Activated CD8-positive, alpha-beta T cell treated with anti-CD3 and anti-CD28 coated beads, Interleukin-2, amount 10 ng/mL, durations not matched to agents 7 days and 5 days (primary cell): Measurements from ENCODE around the gene PRKAG2. TPM values are rescaled to one million over a fixed set of nuclear protein-coding genes. Genes with fewer than 3 reads are reported as not detected.
"Not testable (repeated sequence)": the region's sequence is repeated elsewhere in the genome, so short reads cannot be mapped to it uniquely, and the experiment has no call there.

Source experiments
- ATAC-seq: fragments of 150-1000 bp; cut with Tn5 transposase; one replicate; pipeline ENCODE4 v1.10.0; 2021; ENCODE audit warnings: moderate library complexity
- CTCF ChIA-PET: fragments of 350-600 bp; sonication (Branson Sonifier 250); formaldehyde crosslinking; loops from one replicate; lab custom pipeline; 2021; ENCODE audit warnings: antibody characterized with exemption; lab: Charles Lee
- POLR2A ChIA-PET: fragments of 350-600 bp; sonication (Branson Sonifier 250); formaldehyde crosslinking; loops from one replicate; lab custom pipeline; 2021; ENCODE audit warnings: antibody characterized with exemption; lab: Charles Lee
- DNase-seq: peaks from one replicate; pipeline ENCODE4 v3.0.0-alpha.2; 2020
- H3K27ac Mint-ChIP-seq: one replicate; pipeline ENCODE4 v1.8.0; 2021; ENCODE audit warnings: mild to moderate bottlenecking, mixed read lengths
- H3K27me3 Mint-ChIP-seq: one replicate; pipeline ENCODE4 v1.8.0; 2021; ENCODE audit warnings: low read depth, mixed read lengths
- H3K36me3 Mint-ChIP-seq: one replicate; pipeline ENCODE4 v1.8.0; 2021; ENCODE audit warnings: low read depth, mixed read lengths
- H3K4me1 Mint-ChIP-seq: one replicate; pipeline ENCODE4 v1.8.0; 2021; ENCODE audit warnings: low read depth, mixed read lengths
- H3K4me3 Mint-ChIP-seq: one replicate; pipeline ENCODE4 v1.8.0; 2021; ENCODE audit warnings: mild to moderate bottlenecking, mixed read lengths
- H3K9me3 Mint-ChIP-seq: one replicate; pipeline ENCODE4 v1.8.0; 2022; ENCODE audit warnings: mixed read lengths; ENCODE audit not compliant: insufficient read depth
- total RNA-seq, 2 experiments: library from RNA; stranded (reverse); gene quantifications; one replicate each; pipeline ENCODE4 v1.2.3, GENCODE V29; 2021

The PRKAG2 gene
- total RNA-seq, 2 experiments from 2014 or later = 23.6 to 28.3 TPM

DNA sequence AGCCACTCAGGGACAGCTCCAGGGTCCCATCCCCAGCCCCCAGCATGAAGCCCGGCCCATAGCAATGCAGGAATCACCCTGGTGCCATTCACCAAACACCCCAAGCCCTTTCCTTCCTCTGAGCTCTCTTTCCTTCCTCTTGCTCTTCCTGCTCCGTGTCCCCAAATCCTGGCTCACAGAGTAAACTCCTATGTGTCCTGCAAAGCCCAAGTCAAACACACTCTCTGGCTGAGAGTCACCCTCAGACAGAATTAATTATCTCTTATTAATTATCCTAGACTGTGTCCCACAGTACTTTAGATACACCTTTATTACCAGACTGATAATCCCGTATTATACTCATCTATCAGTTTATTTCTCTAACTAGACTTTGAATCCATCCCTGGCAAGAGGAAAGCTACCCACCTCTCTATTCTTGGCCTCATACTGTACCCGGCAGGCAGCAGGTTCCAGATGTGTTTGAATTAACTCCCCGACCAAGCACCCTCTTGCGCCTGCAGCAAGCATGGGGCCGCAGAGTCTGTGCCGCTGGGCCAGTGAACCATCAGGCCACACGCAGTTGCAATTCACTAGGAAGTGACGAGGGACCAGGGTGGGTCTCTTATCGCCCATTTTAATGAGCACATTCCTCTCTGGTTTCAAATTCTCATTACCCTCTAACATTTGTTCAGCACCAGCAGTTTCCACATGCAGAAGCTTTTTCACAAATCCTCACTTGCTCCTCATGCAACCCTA, 86.7 kb downstream of the PRKAG2 start:
- H3K9me3 Mint-ChIP-seq = no peaks in the 10 kb centered on the region
- ChIA-PET CTCF (interaction anchor here (1.5 kb wide), 1 partner anchor 30 kb away, joined by 6 read pairs; no protein-coding TSS in a partner anchor), POLR2A (interaction anchor here (0.6 kb wide), 1 partner anchor 529 kb away, joined by 3 read pairs; no protein-coding TSS in a partner anchor)
- no peaks in the 10 kb centered on the region for H3K27me3 Mint-ChIP-seq
- peaks cover 9% of the 10 kb centered on the region for H3K4me1 Mint-ChIP-seq
- DNase-seq (no peak), ATAC-seq (no peak)
- no peak overlapping the region for H3K4me3 Mint-ChIP-seq
- no peak overlapping the region for H3K27ac Mint-ChIP-seq
- H3K36me3 Mint-ChIP-seq = no peaks in the 10 kb centered on the region

DNA sequence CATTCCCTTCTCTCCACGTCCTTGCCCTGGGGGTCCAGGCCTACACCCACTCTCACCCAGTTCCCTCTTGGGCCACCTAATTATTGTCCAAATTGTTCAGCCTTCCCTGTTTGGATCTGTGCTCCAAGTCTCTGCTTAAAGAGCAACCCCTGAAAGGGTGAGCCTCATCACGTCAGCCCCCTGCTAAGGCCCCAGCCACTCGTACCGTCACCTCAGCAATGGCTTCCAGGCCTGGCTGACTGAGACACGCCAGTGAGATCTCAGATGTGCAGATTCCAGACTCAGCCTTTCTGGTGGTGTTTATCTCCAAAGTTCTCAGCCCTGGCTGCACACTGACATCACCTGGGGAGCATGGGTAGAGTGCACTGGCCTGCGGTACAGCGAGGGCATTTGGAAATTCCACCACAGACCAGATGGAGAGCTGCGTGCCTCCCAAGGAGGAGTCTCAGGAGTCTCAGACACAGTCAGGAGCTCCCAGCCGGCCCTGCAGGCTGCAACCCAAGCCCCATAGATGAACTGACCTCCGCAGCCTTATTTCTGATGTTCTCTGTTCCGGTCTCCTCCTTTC, 87.5 kb downstream of the PRKAG2 start:
- Mint-ChIP-seq H3K4me1 (peaks cover 9% of the 10 kb centered on the region), H3K9me3 (no peaks in the 10 kb centered on the region), H3K4me3 (no peak overlapping the region), H3K36me3 (no peaks in the 10 kb centered on the region), H3K27ac (no peak overlapping the region), H3K27me3 (no peaks in the 10 kb centered on the region)
- CTCF ChIA-PET = no interaction called here
- DNase-seq = no peak
- no peak for ATAC-seq
- POLR2A ChIA-PET = interaction anchor here (0.6 kb wide), 1 partner anchor 528 kb away, joined by 3 read pairs; no protein-coding TSS in a partner anchor

DNA sequence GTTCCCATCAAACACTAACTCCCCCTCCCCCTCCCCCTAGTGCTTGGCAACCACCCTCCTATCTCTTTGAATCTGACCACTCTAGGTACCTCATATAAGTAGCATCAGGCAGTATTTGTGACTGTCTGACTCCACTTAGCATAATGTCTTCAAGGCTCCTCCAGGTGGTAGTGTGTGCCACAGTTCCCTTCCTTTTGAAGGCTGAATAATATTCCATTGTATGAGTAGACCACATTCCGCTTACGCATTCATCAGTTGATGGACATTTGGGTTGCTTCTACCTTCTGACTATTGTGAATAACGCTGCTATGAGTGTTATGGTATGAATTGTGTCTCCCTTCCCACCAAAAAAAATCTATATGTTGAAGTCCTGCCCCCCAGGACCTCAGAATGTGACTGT, 89.6 kb downstream of the PRKAG2 start:
- DNase-seq = no peak
- ChIA-PET POLR2A (no interaction called here), CTCF (no interaction called here)
- no peak overlapping the region for H3K27ac Mint-ChIP-seq
- no peaks in the 10 kb centered on the region for H3K36me3 Mint-ChIP-seq
- no peaks in the 10 kb centered on the region for H3K27me3 Mint-ChIP-seq
- H3K4me3 Mint-ChIP-seq = no peak overlapping the region
- no peaks in the 10 kb centered on the region for H3K9me3 Mint-ChIP-seq
- H3K4me1 Mint-ChIP-seq = peaks cover 18% of the 10 kb centered on the region
- no peak for ATAC-seq

DNA sequence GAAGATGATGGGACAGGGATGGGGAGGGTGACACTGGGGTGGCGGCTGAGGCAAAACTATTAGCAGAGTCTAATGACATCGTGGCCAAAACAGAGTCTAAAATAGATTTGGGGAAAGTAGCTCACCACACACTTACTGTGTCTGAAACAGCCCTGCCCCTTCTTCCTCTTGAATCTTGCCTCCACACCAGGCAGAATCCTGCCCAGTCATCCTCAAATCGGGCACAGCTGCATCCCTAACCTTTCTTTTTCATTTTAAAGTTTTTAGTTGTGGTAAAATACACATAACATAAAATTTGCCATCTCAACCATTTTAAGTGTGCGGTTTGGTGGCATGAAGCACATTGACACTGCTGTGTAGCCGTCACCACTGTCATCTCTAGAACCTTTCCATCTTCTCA, 90.0 kb downstream of the PRKAG2 start:
- H3K27ac Mint-ChIP-seq = no peak overlapping the region
- no peak overlapping the region for H3K4me3 Mint-ChIP-seq
- no peaks in the 10 kb centered on the region for H3K36me3 Mint-ChIP-seq
- no peaks in the 10 kb centered on the region for H3K27me3 Mint-ChIP-seq
- CTCF ChIA-PET = no interaction called here
- H3K4me1 Mint-ChIP-seq = peaks cover 19% of the 10 kb centered on the region
- DNase-seq (no peak), ATAC-seq (no peak)
- POLR2A ChIA-PET = no interaction called here
- H3K9me3 Mint-ChIP-seq = no peaks in the 10 kb centered on the region

DNA sequence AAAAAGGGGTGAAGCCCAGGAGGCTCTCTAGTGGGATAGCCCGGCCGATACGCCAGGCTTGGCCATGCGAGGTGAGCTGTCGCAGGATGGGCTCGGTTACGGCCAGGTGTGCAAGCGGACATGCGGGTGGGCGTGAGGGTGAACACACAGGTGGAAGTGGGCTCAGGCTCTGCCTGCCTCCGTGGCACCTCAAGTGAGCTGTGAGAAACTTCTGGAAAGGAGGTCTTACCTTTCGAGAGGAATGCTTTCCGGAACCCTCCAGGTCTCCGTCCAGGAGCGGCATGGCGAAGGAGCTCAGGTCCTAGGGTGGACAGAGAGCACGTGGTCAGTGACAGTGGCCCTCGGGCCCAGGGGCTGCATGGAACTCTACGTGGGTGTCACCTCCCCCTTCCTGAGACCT, 90.7 kb downstream of the PRKAG2 start:
- DNase-seq = no peak
- H3K27ac Mint-ChIP-seq = no peak overlapping the region
- H3K4me3 Mint-ChIP-seq = no peak overlapping the region
- ChIA-PET POLR2A (no interaction called here), CTCF (no interaction called here)
- no peaks in the 10 kb centered on the region for H3K9me3 Mint-ChIP-seq
- H3K27me3 Mint-ChIP-seq = no peaks in the 10 kb centered on the region
- ATAC-seq = no peak
- H3K4me1 Mint-ChIP-seq = peaks cover 19% of the 10 kb centered on the region
- H3K36me3 Mint-ChIP-seq = no peaks in the 10 kb centered on the region

DNA sequence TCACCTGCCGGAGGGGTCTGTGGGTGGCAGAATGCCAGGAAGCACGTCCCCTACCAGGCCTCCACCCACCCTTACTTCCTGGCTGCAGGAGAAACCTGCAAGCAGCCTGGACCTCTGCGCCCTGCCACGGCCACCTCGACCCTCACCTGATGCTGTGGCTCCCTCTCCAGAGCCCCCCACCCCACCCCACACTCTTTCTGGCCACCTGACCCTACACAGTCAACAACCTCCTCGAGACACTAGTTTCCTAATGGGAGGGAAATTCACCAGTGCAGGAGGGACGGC, 91.3 kb downstream of the PRKAG2 start:
- CTCF ChIA-PET = no interaction called here
- DNase-seq (no peak), ATAC-seq (no peak)
- no peaks in the 10 kb centered on the region for H3K27me3 Mint-ChIP-seq
- no peaks in the 10 kb centered on the region for H3K36me3 Mint-ChIP-seq
- no peaks in the 10 kb centered on the region for H3K9me3 Mint-ChIP-seq
- peaks cover 19% of the 10 kb centered on the region for H3K4me1 Mint-ChIP-seq
- H3K4me3 Mint-ChIP-seq = no peak overlapping the region
- POLR2A ChIA-PET = no interaction called here
- no peak overlapping the region for H3K27ac Mint-ChIP-seq

DNA sequence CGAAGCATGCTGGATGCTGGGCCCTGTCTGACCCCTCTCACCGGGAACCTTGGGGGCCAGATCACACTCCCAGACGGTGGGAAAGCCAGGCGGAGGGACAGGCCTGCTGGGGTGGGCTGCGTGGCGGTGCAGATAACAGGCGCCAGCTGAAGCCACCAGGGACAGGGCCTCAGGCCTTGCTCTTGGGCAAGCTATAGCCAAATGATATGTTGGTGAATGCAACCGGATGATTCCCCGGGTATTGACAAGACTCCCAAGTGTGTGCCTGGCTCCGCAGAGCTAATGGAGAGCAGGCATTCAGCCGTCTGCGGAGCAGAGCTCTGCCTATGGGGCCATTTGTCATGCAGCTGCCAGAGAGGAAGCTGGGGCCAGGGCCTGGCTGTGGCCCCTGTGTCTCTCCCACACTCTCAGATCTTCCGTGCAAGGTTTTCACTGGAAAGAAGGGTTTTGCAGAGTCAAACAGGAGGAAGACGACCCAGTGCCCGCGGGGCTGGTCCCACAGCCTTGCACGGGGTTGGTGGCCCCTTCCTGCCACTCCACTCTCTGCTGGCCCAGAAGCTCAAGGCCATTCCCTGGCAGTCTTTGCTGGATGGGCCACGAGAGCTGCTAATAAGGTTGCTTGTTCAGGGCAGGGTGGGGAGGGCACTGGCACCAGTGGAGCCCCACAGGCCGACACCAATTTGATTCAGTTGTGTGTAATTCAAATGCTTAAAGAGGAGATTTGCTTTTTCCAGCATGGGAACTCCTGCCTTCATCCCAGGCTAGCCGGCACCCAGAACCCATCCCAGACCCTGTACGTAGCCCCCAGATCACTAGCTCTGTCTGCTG, 91.8 kb downstream of the PRKAG2 start:
- peaks cover 19% of the 10 kb centered on the region for H3K4me1 Mint-ChIP-seq
- H3K9me3 Mint-ChIP-seq = no peaks in the 10 kb centered on the region
- no peaks in the 10 kb centered on the region for H3K36me3 Mint-ChIP-seq
- H3K27me3 Mint-ChIP-seq = no peaks in the 10 kb centered on the region
- H3K27ac Mint-ChIP-seq = no peak overlapping the region
- ChIA-PET POLR2A (interaction anchor here (0.9 kb wide), 1 partner anchor 92 kb away, joined by 3 read pairs; the partner anchor contains the start of gene PRKAG2), CTCF (interaction anchor here (5.3 kb wide), 1 partner anchor 14 kb away, joined by 108 read pairs; no protein-coding TSS in a partner anchor)
- H3K4me3 Mint-ChIP-seq = no peak overlapping the region
- no peak for DNase-seq
- ATAC-seq = no peak

DNA sequence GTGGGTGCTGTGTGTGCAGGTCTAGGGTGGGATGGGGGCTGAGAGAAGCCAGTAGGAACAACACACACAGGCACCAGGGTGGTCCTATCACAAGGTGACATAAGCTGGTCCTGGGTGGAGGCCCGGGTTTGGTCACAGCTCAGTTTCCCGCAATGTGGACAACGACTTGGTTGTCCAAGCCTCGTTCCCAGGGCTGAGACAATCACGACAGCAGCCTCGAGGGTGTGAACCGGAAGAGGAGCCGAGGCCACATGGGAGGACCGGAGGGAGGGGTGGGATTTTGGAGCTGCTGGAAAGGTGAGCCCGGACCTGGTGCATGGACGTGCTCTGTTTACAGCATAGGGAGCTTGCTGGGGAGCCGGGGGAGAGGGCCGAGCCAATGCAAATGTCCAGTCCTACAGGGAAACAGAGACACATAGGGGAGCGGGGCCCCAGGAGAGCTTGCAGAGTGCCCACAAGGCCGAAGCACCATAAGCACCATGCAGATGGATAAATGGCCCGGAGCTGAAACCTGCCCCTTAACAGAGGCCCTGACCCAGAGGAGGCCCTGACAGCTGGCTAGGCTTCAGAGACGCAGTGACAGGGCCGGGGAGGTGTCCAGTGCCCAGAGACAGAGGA, 92.8 kb downstream of the PRKAG2 start:
- Mint-ChIP-seq H3K9me3 (no peaks in the 10 kb centered on the region), H3K4me1 (peaks cover 19% of the 10 kb centered on the region), H3K27ac (no peak overlapping the region), H3K36me3 (no peaks in the 10 kb centered on the region), H3K27me3 (no peaks in the 10 kb centered on the region), H3K4me3 (no peak overlapping the region)
- ChIA-PET CTCF (interaction anchor here (0.6 to 5.3 kb wide), 20 partner anchors 9 to 432 kb away, joined by 3 to 108 read pairs (median 6); partner anchors contain the start of gene PRKAG2), POLR2A (interaction anchor here (0.9 to 1.5 kb wide), 2 partner anchors 93 to 149 kb away, joined by 3 to 4 read pairs; partner anchors contain the start of gene PRKAG2)
- ATAC-seq (no peak), DNase-seq (no peak)

DNA sequence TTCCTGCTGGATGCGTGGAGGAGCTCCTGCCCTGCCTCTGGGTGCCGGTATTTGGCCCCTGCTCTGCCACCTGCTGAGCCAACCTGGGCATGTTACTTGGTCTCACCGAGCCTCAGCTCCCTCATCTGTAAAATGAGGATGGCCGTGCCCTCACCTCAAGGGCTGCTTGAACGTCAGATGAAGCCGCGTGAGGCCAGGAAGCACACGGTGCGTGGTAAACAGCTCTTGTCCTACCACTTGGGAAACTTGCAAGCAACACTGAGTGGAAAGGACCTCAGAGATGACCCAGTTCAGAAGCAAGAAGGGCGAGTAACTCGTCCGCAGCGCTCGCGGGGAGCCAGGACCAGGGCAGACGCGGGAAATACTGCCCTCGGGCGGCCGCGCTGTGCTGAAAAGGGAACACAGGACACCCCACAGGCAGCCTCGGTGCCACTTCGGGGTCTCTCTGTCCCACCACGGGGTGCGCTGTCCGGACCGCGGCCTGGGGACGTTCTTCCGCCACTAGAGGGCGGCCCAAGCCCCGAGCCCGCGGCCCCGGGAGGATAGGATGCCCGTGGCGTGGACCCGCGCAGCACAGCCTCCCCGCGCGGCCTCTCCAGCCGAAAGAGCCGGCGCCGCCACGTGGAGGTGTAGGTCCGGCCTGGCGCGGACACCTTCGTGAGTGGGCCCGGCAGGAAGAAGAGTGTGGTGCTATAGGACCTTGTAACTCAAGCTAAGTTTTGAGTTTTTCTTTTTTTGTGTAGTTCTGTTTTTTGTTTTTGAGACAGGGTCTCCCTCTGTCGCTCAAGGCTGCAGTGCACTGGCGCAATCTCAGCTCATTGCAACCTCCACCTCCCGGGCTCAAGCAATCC, 94.1 kb downstream of the PRKAG2 start:
- POLR2A ChIA-PET = interaction anchor here (0.5 to 1.5 kb wide), 6 partner anchors 13 to 407 kb away, joined by 3 to 8 read pairs (median 4); no protein-coding TSS in a partner anchor

DNA sequence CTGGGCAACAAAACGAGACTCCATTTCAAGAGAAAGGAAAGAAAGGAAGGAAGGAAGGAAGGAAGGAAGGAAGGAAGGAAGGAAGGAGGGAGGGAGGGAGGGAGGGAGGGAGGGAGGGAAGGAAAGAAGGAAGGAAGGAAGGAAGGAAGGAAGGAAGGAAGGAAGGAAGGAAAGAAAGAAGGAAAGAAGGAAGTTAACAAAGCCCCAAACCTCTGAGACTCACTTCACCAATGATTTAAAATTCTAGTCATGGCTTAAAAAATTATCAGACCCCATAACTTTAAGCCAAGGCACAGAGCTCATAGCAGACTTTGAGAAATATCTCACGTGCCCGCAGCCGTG, 94.7 kb downstream of the PRKAG2 start:
- not testable (repeated sequence) for ATAC-seq, H3K36me3 Mint-ChIP-seq, H3K27ac Mint-ChIP-seq, H3K9me3 Mint-ChIP-seq, DNase-seq, H3K27me3 Mint-ChIP-seq
- POLR2A ChIA-PET = interaction anchor here (0.5 to 1.3 kb wide), 4 partner anchors 13 to 408 kb away, joined by 3 to 8 read pairs (median 4); no protein-coding TSS in a partner anchor
- H3K4me3 Mint-ChIP-seq = peak overlapping the region; percentile 66
- CTCF ChIA-PET = interaction anchor here (0.6 to 5.3 kb wide), 43 partner anchors 11 to 467 kb away, joined by 3 to 108 read pairs (median 4); partner anchors contain the start of gene RHEB
- peaks cover 13% of the 10 kb centered on the region for H3K4me1 Mint-ChIP-seq

More for the DNA sequence above, 94.1 kb downstream of the PRKAG2 start:
- peak overlapping the region; percentile 92 for H3K27ac Mint-ChIP-seq
- H3K4me3 Mint-ChIP-seq = peak overlapping the region; percentile 66
- H3K27me3 Mint-ChIP-seq = no peaks in the 10 kb centered on the region
- DNase-seq (peak; percentile 83), ATAC-seq (peak; percentile 97)
- CTCF ChIA-PET = interaction anchor here (0.5 to 5.3 kb wide), 62 partner anchors 10 to 1162 kb away, joined by 3 to 108 read pairs (median 3); partner anchors contain the start of genes PRKAG2 and RHEB
- H3K4me1 Mint-ChIP-seq = peaks cover 14% of the 10 kb centered on the region
- H3K36me3 Mint-ChIP-seq = no peaks in the 10 kb centered on the region
- H3K9me3 Mint-ChIP-seq = no peaks in the 10 kb centered on the region
